Liver (tissue), 9 donors: ENCODE data around the gene SLC29A3. TPM values are rescaled to one million over a fixed set of nuclear protein-coding genes. Genes with fewer than 3 reads are reported as not detected.

ENCODE experiments used
- DNase-seq: peaks from one replicate; pipeline ENCODE4 v3.0.0-alpha.2; 2017; ENCODE audit warnings: low spot score
- H3K27ac ChIP-seq, 2 donors: one replicate each; pipeline ENCODE4 v1.7.0; 2013; ENCODE audit warnings: inconsistent platforms in 2 of 2, low read length in 2 of 2, control low read depth in 1 of 2, low read depth in 1 of 2, mild to moderate bottlenecking in 1 of 2
- H3K27me3 ChIP-seq, 4 donors: one replicate each; pipeline versions ENCODE4 v1.6.1 to v1.7.0; 2013; ENCODE audit warnings: low read length in 3 of 4, inconsistent platforms in 1 of 4, mild to moderate bottlenecking in 1 of 4, moderate library complexity in 1 of 4; ENCODE audit not compliant: control insufficient read depth in 4 of 4, insufficient read depth in 4 of 4
- H3K36me3 ChIP-seq, 4 donors: one replicate each; pipeline versions ENCODE4 v1.6.1 to v1.7.0; 2013; ENCODE audit warnings: low read length in 3 of 4, mild to moderate bottlenecking in 3 of 4, low read depth in 1 of 4, moderate library complexity in 1 of 4; ENCODE audit not compliant: control insufficient read depth in 4 of 4, insufficient read depth in 3 of 4
- H3K4me1 ChIP-seq, 4 donors: one replicate each; pipeline versions ENCODE4 v1.6.1 to v1.7.0; 2013; ENCODE audit warnings: low read length in 3 of 4, mild to moderate bottlenecking in 3 of 4, moderate library complexity in 1 of 4; ENCODE audit not compliant: control insufficient read depth in 4 of 4, insufficient read depth in 4 of 4
- H3K4me3 ChIP-seq, 3 donors: one replicate each; pipeline versions ENCODE4 v1.6.1 to v1.7.0; 2013; ENCODE audit warnings: low read length in 3 of 3, control low read depth in 1 of 3, low read depth in 1 of 3, mild to moderate bottlenecking in 1 of 3
- H3K9ac ChIP-seq, 2 donors: one replicate each; pipeline ENCODE4 v1.7.0; 2013; ENCODE audit warnings: low read length in 2 of 2, mild to moderate bottlenecking in 2 of 2, moderate library complexity in 2 of 2, control low read depth in 1 of 2, low read depth in 1 of 2
- H3K9me3 ChIP-seq, 4 donors: one replicate each; pipeline versions ENCODE4 v1.6.1 to v1.7.0; 2013; ENCODE audit warnings: low read length in 3 of 4; ENCODE audit not compliant: control insufficient read depth in 4 of 4
- EGR1 ChIP-seq, 2 donors: IDR thresholded peaks; 2 replicates each; pipeline ENCODE4 v1.6.1; 2016 to 2018; ENCODE audit warnings: antibody characterized with exemption in 2 of 2, low read depth in 2 of 2
- FOXA1 ChIP-seq: IDR thresholded peaks from 2 replicates; pipeline ENCODE4 v1.6.1; 2016; ENCODE audit warnings: antibody characterized with exemption
- FOXA2 ChIP-seq: IDR thresholded peaks from 2 replicates; pipeline ENCODE4 v1.6.1; 2016; ENCODE audit warnings: antibody characterized with exemption
- GABPA ChIP-seq, 2 donors: IDR thresholded peaks in 1 of 2; conservative IDR thresholded peaks in 1 of 2; 2 replicates each; pipeline ENCODE4 v1.6.1; 2016; ENCODE audit warnings: antibody characterized with exemption in 2 of 2, mild to moderate bottlenecking in 1 of 2, moderate library complexity in 1 of 2
- HNF4A ChIP-seq, 2 donors: conservative IDR thresholded peaks; 2 replicates each; pipeline ENCODE4 v1.6.1; 2016; ENCODE audit warnings: antibody characterized with exemption in 2 of 2, mild to moderate bottlenecking in 2 of 2
- HNF4G ChIP-seq: IDR thresholded peaks from 2 replicates; pipeline ENCODE4 v1.6.1; 2016; ENCODE audit warnings: antibody characterized with exemption
- JUND ChIP-seq, 2 donors: IDR thresholded peaks; 2 replicates each; pipeline ENCODE4 v1.6.1; 2016; ENCODE audit warnings: antibody characterized with exemption in 2 of 2
- NR2F2 ChIP-seq: IDR thresholded peaks from 2 replicates; pipeline ENCODE4 v1.6.1; 2016; ENCODE audit warnings: antibody characterized with exemption
- RAD21 ChIP-seq, 2 donors: IDR thresholded peaks; 2 replicates each; pipeline ENCODE4 v1.6.1; 2016; ENCODE audit warnings: antibody characterized with exemption in 2 of 2, mild to moderate bottlenecking in 2 of 2
- RXRA ChIP-seq, 2 donors: IDR thresholded peaks; 2 replicates each; pipeline ENCODE4 v1.6.1; 2017 to 2018; ENCODE audit warnings: antibody characterized with exemption in 2 of 2, mild to moderate bottlenecking in 1 of 2
- SP1 ChIP-seq: IDR thresholded peaks from 2 replicates; pipeline ENCODE4 v1.6.1; 2018; ENCODE audit warnings: antibody characterized with exemption, mild to moderate bottlenecking
- TAF1 ChIP-seq: conservative IDR thresholded peaks from 2 replicates; pipeline ENCODE4 v1.6.1; 2016; ENCODE audit warnings: antibody characterized with exemption, mild to moderate bottlenecking
- YY1 ChIP-seq: IDR thresholded peaks from 2 replicates; pipeline ENCODE4 v1.6.1; 2016; ENCODE audit warnings: antibody characterized with exemption, mild to moderate bottlenecking
- WGBS: extraction: QIAGEN DNeasy Blood & Tissue Kit; methylation state at CpG from one replicate; pipeline ENCODE4 v1.1.7; 2013; 5-methylcytosine and 5-hydroxymethylcytosine counted together
- polyA plus RNA-seq, 2 donors: library from polyadenylated mRNA; stranded (reverse) in 1 of 2; unstranded in 1 of 2; fragments of 200-250 nt in 1 of 2; fragments of >200 nt in 1 of 2; fragmentation: Nextera tagmentation in 1 of 2; extraction: Ambion mirVana in 1 of 2; gene quantifications; one replicate each; pipeline versions ENCODE4 v1.2.1 to v1.2.3, GENCODE V29; 2013 to 2015
- total RNA-seq, 2 donors: library from RNA; depleted of rRNA; stranded (reverse); fragments of >200 nt; gene quantifications; one replicate each; pipeline ENCODE4 v1.2.3, GENCODE V29; 2014
- TF ChIP-seq, protein P1 (sequence below): IDR thresholded peaks from 2 replicates; pipeline ENCODE4 v1.6.1; 2016; ENCODE audit warnings: antibody characterized with exemption
- TF ChIP-seq, protein P2 (sequence below): IDR thresholded peaks from 2 replicates; pipeline ENCODE4 v1.6.1; 2016; ENCODE audit warnings: antibody characterized with exemption
- TF ChIP-seq, protein P3 (sequence below): IDR thresholded peaks from 2 replicates; pipeline ENCODE4 v1.6.1; 2016; ENCODE audit warnings: antibody characterized with exemption
- TF ChIP-seq, protein P4 (sequence below): IDR thresholded peaks from 2 replicates; pipeline ENCODE4 v1.6.1; 2016; ENCODE audit warnings: antibody characterized with exemption, mild to moderate bottlenecking
- TF ChIP-seq, protein P5 (sequence below): fragments of 150-350 bp; IDR thresholded peaks from 2 replicates; pipeline ENCODE4 v1.5.1; 2017; ENCODE audit warnings: improper control_type of control experiment, low read depth, low read length; ENCODE audit not compliant: missing input control
- donor health status: healthy.
- donor health status: healthy.
- donor health status: healthy.
- donor health status: healthy.
- donor health status: healthy.

SLC29A3 gene
- total and polyA plus RNA-seq, 4 donors: 3.1 to 11.9 (median 5.3) TPM

DNA sequence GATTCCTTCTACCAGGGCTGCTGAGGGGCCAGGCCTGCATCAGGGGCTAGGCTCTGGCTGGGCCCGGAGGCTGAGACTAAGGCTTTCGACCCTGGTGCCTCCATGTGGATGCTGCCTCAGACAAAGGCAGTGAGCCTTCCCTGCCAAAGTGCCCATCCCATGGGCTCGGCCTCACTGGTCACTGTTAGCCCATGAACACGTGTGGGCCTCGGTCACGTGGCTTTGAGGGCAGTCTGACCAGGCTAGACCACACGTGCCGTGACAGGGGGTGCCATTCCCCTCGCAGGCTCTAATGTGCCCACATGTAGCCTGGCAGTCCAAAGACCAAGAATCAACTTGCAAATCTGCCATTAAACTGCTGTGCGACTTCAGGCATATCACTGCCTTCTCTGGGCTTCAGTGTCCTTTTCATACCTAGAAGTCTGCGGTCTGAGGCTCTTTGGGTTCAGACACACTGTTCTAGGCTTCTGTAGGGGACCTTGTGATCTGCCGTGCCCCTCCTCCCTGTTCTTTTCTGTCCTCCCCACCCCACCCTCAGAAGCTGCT is 17.6 kb upstream of the SLC29A3 start:
- TF ChIP-seq, protein P1, sequence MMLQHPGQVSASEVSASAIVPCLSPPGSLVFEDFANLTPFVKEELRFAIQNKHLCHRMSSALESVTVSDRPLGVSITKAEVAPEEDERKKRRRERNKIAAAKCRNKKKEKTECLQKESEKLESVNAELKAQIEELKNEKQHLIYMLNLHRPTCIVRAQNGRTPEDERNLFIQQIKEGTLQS: no peak
- no peak for TF ChIP-seq HNF4A (conservative IDR thresholded peaks at IDR 0.05)
- TF ChIP-seq HNF4G: no peak
- no peak for TF ChIP-seq RXRA (IDR thresholded peaks at IDR 0.05)
- TF ChIP-seq NR2F2: no peak
- TF ChIP-seq, protein P2, sequence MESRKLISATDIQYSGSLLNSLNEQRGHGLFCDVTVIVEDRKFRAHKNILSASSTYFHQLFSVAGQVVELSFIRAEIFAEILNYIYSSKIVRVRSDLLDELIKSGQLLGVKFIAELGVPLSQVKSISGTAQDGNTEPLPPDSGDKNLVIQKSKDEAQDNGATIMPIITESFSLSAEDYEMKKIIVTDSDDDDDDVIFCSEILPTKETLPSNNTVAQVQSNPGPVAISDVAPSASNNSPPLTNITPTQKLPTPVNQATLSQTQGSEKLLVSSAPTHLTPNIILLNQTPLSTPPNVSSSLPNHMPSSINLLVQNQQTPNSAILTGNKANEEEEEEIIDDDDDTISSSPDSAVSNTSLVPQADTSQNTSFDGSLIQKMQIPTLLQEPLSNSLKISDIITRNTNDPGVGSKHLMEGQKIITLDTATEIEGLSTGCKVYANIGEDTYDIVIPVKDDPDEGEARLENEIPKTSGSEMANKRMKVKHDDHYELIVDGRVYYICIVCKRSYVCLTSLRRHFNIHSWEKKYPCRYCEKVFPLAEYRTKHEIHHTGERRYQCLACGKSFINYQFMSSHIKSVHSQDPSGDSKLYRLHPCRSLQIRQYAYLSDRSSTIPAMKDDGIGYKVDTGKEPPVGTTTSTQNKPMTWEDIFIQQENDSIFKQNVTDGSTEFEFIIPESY: no peak
- TF ChIP-seq RAD21 (IDR thresholded peaks at IDR 0.05): no peak
- TF ChIP-seq, protein P3, sequence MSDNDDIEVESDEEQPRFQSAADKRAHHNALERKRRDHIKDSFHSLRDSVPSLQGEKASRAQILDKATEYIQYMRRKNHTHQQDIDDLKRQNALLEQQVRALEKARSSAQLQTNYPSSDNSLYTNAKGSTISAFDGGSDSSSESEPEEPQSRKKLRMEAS: no peak
- TF ChIP-seq GABPA (IDR thresholded peaks at IDR 0.05 in 1 of 2, conservative IDR thresholded peaks at IDR 0.05 in 1 of 2): no peak
- TF ChIP-seq JUND (IDR thresholded peaks at IDR 0.05): no peak
- Histone ChIP-seq H3K9me3 (no peaks in the 10 kb centered on the region), H3K27ac (no peak overlapping the region), H3K4me3 (no peak overlapping the region), H3K36me3 (no peaks in the 10 kb centered on the region), H3K4me1 (peaks cover 0 to 3% (median 0%) of the 10 kb centered on the region in 4 donors), H3K27me3 (no peaks in the 10 kb centered on the region), H3K9ac (no peak overlapping the region)
- no peak for DNase-seq
- WGBS: 90% methylated on average over 12 of the region's 12 CpGs

DNA sequence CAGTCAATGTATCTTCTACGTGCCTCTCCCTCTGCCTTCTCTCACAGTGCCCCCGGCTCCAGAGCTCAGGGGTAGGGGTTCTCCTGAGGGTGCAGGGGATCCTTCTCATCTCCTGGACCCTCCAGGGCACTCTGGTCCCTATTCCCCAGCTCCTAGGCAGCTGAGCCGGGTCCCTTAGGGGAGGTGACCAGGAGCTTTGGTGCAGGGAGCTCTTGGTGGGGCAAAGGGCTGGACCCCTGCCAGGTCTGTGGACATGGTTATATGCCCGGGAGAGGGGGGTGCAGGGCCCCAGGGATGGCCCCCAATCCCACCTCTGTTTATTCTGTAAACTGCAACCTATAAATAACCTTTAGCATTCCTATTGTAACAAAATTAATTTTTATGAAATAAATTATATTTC is 16.6 kb upstream of the SLC29A3 start:
- no peaks in the 10 kb centered on the region for H3K27me3 ChIP-seq
- H3K4me3 ChIP-seq: no peak overlapping the region
- no peak overlapping the region for H3K27ac ChIP-seq
- no peak for TF ChIP-seq SP1
- TF ChIP-seq EGR1 (IDR thresholded peaks at IDR 0.05; ENCODE audit: low read depth in 2 of 2): no peak
- TF ChIP-seq RAD21 (IDR thresholded peaks at IDR 0.05): no peak
- TF ChIP-seq, protein P3: no peak
- TF ChIP-seq, protein P4, sequence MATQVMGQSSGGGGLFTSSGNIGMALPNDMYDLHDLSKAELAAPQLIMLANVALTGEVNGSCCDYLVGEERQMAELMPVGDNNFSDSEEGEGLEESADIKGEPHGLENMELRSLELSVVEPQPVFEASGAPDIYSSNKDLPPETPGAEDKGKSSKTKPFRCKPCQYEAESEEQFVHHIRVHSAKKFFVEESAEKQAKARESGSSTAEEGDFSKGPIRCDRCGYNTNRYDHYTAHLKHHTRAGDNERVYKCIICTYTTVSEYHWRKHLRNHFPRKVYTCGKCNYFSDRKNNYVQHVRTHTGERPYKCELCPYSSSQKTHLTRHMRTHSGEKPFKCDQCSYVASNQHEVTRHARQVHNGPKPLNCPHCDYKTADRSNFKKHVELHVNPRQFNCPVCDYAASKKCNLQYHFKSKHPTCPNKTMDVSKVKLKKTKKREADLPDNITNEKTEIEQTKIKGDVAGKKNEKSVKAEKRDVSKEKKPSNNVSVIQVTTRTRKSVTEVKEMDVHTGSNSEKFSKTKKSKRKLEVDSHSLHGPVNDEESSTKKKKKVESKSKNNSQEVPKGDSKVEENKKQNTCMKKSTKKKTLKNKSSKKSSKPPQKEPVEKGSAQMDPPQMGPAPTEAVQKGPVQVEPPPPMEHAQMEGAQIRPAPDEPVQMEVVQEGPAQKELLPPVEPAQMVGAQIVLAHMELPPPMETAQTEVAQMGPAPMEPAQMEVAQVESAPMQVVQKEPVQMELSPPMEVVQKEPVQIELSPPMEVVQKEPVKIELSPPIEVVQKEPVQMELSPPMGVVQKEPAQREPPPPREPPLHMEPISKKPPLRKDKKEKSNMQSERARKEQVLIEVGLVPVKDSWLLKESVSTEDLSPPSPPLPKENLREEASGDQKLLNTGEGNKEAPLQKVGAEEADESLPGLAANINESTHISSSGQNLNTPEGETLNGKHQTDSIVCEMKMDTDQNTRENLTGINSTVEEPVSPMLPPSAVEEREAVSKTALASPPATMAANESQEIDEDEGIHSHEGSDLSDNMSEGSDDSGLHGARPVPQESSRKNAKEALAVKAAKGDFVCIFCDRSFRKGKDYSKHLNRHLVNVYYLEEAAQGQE: no peak
- no peak for TF ChIP-seq TAF1
- no peak for TF ChIP-seq FOXA1
- TF ChIP-seq JUND (IDR thresholded peaks at IDR 0.05): no peak
- TF ChIP-seq FOXA2: no peak
- no peak for TF ChIP-seq YY1
- TF ChIP-seq, protein P5, sequence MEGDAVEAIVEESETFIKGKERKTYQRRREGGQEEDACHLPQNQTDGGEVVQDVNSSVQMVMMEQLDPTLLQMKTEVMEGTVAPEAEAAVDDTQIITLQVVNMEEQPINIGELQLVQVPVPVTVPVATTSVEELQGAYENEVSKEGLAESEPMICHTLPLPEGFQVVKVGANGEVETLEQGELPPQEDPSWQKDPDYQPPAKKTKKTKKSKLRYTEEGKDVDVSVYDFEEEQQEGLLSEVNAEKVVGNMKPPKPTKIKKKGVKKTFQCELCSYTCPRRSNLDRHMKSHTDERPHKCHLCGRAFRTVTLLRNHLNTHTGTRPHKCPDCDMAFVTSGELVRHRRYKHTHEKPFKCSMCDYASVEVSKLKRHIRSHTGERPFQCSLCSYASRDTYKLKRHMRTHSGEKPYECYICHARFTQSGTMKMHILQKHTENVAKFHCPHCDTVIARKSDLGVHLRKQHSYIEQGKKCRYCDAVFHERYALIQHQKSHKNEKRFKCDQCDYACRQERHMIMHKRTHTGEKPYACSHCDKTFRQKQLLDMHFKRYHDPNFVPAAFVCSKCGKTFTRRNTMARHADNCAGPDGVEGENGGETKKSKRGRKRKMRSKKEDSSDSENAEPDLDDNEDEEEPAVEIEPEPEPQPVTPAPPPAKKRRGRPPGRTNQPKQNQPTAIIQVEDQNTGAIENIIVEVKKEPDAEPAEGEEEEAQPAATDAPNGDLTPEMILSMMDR: no peak
- TF ChIP-seq HNF4G: no peak
- no peak for TF ChIP-seq GABPA (IDR thresholded peaks at IDR 0.05 in 1 of 2, conservative IDR thresholded peaks at IDR 0.05 in 1 of 2)
- no peak for TF ChIP-seq HNF4A (conservative IDR thresholded peaks at IDR 0.05)
- TF ChIP-seq, protein P2: no peak
- TF ChIP-seq, protein P1: no peak
- TF ChIP-seq RXRA (IDR thresholded peaks at IDR 0.05): no peak
- no peak for TF ChIP-seq NR2F2
- H3K9ac ChIP-seq: no peak overlapping the region
- H3K4me1 ChIP-seq: peaks cover 3 to 9% (median 6%) of the 10 kb centered on the region in 4 donors
- no peaks in the 10 kb centered on the region for H3K9me3 ChIP-seq
- DNase-seq: no peak
- WGBS: 69% methylated on average over 4 of the region's 4 CpGs
- no peaks in the 10 kb centered on the region for H3K36me3 ChIP-seq
